NCI-H2081 treated with DMSO at 0.1 percent for 48 hours (cell line): ENCODE results near the gene FMNL2.
"Not testable (repeated sequence)": the region's sequence is repeated elsewhere in the genome, so short reads cannot be mapped to it uniquely, and the experiment has no call there.

Experiments used
- DNase-seq: peaks from one replicate; lab custom pipeline; 2025; lab: John Stamatoyannopoulos, UW

FMNL2 gene

DNA sequence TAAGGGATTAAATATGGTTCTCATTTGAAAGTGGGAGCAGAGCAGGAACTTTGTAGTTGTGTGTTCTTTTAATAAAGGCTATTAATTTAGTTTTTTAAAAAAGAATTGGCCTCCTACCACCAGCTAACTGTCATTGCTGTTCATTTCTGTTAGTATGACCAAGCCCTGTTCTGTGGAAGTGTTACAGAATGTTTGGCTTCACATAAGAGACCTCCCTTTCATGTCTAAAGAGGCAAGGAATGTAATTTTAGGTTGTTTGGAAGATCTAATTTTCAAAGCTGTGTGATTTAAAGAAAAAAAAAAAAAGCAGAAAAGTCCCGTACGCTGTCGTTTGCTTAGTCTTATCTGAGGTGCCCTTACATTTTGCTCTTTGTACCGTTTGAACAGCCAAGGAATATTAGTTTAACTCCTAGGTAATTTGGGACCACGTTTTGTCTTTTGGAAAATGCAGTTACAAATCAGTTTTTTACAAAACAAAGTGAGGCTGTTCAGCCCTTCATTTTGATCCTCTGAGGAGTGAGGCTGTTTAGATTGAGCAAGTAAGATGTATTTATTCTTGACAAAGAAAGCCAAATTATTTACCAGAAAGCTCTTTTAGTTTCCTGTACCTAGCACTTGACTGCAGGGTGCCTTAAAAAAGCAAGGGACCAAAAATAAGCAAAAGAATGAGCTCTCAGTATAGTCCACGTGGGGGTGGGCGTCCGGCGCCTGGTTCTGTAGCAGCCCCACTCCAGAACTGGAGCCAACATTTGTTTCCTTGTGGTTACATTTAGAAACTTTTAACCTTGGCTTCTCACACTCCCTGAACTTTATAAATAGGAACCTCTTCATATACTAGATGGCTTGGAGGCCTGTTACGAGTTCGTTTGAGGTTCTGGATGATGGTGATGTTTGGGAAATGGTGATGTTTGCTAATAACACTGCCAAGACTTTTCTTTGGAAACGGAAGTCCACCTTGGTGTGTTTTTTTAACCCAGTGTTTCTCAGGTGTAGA lies 136.2 kb downstream of the FMNL2 start:
- DNase-seq = no peak

DNA sequence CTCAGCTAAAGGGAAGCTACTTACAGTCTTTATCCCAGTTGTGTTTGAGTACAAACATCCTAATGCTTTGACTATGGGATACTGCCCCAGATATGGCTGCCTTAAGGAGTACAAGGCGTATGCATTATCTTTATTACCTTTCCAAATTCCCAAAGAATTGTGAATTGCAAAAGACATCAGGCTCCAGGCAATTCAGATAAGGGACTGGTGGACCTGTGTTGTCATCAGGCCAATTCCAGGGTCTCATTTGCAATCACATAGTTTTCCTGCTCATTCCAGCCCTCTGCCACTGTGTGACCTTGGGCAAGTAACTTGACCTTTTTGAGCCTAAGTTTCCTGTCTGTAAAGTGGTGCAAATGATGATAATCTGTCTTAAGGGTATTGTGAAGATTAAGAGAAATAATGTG lies 137.5 kb downstream of the FMNL2 start:
- no peak for DNase-seq

DNA sequence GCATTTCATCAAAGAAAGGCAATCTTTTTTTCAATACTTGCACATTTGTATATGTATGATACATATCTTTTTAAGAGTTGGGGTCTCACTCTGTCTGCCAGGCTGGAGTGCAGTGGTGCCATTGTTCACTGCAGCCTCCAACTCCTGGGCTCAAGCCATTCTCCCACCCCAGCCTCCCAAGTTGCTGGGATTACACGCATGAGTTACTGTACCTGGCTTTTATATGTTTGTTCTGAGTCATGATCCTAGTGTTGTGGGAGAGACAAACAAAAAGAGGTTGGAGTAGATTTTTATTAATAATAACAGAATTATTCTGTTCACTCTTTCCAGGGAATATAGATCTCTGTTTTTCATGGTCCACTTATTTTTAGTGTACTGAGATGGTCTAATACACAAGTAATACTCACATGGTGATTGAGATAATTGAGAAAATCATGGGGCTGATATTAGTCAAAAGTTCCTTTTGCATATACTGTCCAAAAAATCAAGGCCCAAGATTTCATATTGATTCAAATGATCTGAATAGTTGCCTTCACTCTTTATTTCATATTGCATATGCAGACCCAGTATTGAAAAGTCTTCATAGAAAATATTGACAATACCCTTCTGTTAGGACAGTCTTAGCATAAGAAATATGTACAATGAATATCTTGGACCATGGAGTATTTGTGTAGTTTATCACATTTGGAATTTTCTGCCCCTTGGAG lies 138.3 kb downstream of the FMNL2 start:
- DNase-seq = no peak

DNA sequence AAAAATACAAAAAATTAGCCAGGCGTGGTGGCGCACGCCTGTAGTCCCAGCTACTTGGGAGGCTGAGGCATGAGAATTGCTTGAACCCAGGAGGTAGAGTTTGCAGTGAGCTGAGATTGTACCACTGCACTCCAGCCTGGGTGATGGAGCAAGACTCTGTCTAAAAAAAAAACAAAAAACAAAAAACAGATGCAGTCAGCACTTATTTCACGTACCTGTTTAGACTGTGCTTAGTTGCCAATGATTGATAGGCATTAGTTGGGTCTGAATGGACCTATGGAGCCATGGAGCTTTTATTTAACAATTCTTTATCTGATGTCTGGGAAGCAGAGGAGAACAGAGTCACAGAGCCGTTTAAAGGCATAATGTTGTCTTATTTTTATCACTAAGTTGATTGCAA lies 139.5 kb downstream of the FMNL2 start:
- not testable (repeated sequence) for DNase-seq

DNA sequence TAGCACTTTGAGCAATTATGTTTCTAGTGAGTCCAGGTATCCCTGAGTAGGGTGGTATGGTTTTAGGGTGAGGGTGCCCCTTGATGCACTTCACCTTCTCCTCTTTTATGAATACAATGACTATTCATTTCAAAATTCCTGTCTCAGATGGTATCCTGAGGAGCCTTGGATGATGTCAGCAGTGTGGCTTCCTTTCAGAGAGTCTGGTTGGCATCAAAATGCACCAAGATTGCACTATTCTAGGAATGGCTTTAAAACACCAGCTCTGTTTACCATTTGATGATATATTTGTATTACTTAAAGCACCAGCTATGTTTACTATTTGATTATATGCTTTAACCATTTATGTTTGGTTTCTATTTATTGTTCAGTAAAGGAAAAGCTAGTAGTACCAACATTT lies 141.0 kb downstream of the FMNL2 start:
- no peak for DNase-seq

DNA sequence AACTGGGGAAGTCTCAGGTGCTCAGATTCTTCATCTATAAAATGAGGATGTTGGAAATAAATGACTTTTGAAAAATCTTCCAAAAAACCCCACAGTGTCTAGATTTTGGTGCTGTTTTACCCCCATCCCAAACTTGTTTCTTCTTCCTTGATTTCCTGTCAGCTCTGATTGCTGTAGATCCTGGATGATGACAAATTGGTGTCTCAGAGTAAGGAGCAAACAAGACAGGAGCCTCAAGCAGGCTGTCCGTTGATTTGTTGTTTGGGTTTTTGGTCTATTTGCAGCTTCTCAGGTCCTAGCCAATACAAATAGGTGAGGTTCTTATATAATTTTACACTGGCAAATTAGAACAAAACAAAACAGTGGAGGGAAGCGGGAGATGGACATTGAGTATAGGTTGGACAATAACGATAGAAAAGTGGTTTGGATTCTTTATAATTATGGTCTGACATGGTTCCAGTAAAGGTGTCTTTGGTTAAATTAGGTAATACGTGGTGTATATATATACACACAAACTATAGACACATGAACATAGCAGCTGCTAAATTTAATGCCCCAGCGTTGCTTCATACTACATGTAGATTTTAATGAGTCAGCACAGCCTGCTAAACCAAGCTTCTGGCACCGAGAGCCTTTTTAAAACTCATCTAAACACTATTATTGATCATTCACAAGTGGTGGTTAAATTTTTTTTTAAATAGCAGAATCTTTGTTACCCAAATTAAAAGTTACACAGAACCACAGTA lies 142.5 kb downstream of the FMNL2 start:
- no peak for DNase-seq

DNA sequence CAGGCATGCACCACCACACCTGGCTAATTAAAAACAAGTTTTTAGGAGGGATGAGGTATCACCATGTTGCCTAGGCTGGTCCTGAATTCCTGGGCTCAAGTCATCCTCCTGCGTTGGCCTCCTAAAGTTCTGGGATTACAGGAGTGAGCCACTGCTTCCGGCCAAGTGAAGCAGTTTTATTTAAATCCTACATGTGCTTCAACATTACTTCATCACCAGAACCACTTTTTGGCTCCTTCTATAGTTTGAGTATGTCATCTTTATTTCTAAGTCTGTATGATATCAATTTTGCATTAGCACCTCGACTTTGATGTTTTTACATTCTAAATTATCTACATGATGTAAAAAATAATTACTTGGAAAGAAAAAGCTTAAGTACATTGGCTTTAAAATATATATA lies 144.3 kb downstream of the FMNL2 start:
- no peak for DNase-seq

DNA sequence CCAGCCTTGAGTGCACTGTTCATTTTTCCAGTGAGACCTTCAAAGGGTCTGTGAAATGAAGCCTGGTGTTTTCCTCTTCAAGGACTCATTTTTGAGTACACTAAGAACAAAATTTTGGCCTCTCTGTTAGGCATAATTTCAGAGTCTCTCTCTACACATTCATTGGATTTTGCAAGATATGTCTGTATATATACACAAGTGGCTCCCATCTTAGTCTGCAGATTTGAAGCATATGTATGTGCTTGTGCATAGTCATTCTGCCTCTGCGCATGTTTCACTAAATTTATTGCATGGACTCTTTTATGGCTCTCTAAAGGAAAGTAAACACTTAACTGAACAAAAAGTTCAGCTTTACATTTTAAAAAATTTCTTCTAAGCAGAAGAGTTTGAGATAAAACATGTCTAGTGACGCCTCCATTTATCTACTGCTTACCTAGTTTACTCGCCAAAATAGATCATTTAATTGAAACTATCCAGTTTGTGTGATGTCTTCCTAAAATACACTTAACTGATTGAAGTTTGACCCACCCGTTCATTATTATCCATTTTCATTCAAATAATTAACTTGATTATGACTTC lies 145.9 kb downstream of the FMNL2 start:
- no peak for DNase-seq

DNA sequence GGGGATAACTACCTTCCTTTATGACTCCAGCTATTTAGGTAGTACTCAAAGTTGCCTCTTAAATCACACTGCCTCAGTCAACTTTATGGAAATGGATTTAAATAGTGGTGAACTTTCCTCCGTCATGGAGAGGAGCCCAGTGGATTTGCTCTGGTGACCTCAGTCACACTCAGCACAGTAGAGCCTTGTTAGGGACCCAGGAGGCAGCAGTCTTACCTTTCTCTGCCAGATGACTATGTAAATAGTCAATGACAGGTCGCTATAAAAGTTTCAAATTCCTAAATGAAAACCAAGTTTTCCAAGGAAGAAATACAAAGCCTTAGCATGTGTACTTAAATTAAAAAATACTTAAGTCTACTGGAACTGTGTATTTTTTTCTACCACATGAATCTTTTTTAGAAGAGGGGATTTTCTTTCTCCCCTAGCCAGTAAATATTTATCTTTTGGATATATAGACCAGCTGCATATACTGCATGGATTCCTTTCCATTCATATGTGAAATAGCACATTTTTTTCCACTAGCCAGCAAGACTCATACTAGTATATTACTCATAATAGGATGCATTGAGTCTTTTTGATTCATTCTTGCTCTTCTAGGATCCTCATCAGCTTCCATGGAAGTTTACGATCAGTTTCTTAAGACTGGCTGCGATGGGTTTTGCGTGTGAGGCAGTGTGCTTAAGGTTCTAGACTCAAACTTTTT lies 147.1 kb downstream of the FMNL2 start:
- DNase-seq = no peak

DNA sequence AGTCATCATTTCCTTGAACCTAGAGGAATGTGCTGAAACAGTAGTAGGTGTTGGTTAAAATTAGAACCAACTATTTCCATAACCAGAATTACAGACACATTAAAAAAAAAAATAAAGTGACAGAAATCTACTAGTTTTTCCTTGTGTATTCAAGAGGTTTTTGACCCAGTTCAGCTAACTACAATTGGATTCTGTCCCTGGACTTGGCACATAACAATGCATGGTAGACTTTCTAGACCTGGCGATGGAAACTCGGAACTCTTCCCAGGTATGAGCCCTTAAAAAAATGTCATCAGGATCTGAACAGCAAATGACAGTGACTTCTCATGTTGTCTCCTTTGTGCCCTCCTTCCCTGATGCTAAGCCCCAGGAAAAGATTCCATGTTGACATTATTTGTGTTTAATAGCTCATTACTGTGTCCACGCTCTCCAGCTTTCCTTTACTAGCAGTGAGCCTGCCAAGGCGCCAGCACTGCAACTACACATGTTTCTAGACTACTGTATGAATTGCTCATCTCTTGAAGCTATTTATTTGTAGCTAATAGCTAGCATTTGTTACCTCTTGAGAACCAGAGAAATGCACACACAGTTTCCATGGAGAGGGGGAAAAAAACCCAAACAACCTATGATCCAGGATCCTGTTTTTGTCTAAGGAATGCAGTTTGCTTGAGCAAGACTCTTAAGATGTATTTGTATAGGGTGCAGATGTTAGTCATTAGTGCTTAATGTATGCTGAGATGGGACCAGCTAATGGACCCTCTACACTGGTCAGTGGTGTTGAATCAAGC lies 148.5 kb downstream of the FMNL2 start:
- DNase-seq = no peak

DNA sequence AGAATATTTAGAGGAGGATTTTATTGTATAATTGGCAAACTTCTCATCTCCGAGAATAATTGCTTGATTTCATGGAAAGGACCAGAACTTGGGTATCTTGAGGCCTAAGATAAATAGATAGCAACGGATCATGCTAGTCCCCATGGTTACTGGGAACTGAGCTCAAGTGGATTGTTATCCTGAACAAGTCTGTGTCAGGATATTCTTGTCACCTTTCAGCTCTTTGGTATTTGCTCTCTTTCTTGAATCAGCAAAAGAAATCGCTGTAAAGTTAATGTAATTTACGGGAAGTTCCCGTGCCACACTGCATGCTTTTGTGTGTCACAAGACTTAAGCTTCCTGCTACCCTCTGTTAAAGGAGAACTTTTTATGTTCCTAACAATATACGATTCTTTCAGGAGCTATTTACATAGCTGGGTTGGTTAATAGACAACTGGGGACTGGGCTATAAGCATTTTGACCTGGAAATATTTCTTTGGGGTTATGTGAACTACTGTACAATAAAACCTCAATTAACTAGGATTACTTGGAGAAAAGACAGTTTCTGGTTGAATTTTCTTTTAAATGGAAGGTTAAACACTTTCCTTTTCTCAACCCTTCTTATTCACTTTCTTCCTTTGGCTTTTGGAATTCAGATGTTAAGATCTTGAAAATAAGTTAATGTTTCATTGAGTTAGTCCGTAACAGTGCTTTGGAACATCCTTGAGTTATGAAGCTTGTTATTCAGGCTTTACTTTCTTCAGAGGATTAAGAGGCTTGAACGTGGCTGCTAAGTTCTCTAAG lies 151.2 kb downstream of the FMNL2 start:
- DNase-seq = no peak

DNA sequence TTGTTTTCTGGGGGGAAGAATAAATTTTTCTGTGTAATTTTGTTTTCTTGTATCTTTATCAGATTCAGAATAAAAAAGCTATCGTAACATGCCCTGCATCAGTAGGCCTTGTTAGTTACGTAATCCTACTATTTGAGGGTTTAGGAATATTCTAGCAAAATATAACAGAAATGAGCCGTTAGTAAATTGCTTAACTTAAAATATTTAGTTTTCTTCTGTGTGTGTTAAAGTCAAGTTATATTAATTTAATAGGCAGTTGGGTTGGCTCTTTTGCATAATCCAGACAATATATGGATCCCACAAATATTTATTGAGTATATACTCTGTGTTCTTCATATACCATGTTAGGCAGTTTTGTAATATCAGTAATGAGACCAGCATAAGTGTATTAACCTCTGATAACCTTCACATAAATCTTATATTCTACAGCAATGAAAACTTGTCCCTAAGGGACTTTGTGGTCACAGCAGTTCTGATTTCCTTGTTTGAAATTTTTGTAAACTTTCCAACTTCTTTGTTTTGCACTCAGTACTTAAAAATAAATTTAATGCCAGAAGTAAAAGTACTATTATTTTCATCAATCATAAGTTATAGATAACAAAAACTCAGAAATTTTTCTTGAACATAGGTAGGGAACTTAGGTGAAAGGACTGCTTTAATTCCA lies 151.9 kb downstream of the FMNL2 start:
- DNase-seq = no peak

DNA sequence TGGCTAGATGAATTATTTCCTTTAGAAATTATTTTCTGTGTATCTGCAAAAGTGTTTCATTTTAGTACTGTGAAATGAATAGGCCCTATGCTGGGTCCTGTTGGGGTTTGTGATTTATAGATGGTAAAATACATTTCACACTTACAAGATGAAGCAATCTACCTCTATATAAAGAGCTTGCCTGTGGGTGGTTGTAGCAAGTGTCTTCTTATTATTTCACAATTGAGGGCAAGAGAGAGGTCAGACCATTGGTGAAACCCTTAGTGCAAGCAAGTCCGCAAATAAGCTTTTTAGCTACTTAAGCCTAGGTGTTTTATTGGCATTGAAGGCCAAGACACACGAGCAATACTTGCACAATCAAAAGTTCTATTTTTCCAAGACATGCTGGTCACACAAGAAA lies 153.1 kb downstream of the FMNL2 start:
- DNase-seq = no peak

DNA sequence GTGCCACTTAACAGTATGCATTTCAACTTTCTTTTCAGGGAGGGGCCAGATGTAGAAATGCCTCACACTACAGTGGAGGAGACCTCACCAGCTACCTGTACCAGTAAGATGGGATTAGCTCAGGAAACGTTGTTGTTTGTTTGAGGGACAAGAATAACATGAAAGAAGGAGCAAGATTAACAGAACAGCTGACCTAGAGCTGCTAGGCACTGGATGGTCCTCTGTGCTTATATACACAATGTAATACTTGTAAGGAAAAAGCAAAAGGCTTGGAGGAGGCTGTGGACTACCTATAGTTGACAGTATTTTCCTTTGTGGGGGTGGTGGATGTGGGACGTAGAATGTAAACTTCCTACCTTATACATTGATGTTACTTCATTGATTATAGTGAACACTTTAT lies 154.4 kb downstream of the FMNL2 start:
- no peak for DNase-seq

DNA sequence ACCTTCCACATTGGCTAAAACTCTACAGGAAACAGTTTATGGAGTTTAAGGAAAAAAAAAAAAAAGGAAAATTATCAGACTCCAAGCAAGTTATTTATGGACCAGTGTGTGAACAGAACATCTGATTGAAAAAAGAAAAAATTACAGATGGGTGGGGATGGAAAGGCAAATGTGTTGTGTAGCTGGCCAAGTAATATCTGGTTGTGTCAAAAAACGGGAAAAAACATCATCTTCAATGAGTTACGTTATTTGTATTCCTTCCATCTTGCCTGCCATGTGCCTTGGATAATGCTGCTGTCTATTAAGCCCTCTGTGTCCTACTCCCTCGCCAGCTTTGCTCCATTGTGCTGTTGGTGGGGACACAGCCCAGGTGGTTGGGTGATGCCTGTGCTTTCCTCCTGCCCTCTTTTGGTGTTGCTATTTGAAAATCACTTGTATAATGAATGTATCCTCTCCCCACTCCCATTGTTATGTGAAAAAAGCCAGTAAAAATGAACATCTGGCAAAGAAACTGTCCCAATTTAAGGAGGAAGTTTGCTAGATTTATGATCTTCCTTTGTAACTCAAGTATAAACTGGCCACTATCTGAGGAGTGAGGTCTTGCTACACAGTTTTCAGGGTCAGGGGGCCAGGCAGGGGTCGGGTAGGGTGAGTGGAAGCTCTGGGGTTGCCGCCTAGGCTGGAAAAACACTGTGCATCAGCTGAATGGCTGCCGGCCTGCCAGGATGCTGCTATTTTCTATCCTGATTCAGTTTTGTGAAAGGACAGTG lies 155.9 kb downstream of the FMNL2 start:
- DNase-seq = no peak

DNA sequence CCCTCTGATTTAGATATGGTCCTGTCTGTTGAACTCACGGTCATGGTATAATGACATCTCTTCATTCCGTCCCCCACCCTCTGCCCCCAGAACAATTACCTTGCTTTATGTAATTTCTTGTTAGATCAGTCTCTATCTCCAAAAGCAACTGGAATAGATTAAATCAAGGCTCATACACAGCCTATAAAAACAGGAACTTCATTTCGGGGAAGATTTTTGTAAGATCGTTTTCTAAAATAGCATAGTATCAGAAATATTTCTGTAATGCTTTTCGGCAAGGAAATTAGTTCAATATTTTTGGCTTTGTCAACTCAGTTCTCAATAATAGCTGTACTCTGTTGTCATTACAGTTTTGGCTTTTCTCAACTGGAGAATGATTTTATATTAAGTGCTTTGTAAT lies 157.2 kb downstream of the FMNL2 start:
- no peak for DNase-seq

DNA sequence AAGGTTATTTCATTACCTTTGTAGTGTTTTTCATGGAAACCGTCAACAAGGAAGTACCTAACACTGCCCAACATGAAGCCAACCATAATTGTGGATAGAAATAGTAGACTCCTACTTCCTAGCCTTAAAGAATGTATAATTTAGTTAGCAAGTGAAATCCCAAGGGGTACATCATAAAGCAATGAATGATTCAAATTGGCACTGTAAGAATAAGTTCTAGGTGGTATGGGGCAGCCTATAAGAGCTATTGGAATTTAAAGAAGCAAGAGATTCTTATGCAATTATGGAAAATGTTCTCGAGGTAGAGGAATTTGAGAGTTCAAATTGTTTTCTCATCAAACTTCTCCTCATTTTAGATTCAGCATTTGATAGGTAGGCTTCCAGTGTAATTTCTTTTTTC lies 157.9 kb downstream of the FMNL2 start:
- no peak for DNase-seq

DNA sequence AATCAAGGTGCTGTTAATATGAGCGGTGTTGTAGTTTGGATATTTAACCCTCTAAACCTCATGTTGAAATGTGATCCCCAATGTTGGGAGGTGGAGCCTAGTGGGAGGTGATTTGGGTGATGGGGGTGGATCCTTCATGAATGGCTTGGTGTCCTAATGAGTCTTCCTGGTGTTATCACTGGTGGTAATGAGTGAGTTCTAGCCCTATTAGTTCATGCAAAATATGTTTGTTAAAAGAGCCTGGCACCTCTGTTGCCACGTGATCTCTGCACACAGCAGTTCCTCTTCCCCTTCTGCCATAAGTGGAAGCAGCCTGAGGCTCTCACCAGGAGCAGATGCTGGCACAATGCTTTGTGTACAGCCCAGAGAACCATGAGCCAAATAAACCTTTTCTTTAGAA lies 158.4 kb downstream of the FMNL2 start:
- DNase-seq = no peak
